HTERT RPE-1 (cell line): ENCODE data around the gene CDC42EP5.
"Not testable (repeated sequence)": the region's sequence is repeated elsewhere in the genome, so short reads cannot be mapped to it uniquely, and the experiment has no call there.

ENCODE experiments used
- in situ Hi-C: fragments of 300-500 bp; cut with MboI; formaldehyde crosslinking; loops from 4 replicates; pipeline ENCODE4 v1.14.3; 2020; ENCODE audit warnings: low sequenced_read_pairs

Gene CDC42EP5

DNA sequence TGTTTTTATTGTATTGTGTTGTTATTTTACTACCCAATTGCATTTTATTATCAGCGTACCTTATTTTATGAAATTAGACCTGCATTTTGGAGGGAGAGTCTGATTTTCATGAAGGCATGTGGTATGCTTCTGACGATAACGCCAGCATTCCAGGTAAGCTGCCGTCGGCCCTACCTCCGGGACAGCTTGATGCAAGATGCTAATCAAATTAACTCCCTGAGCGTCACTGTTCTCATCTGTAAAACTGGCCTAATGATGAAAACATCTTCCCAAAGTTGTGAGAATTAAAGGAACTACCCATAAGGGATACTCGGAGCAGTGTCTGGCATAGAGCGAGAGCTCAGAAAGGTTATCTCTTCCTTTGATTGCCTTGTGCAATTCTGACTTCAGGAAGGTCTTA, 16.7 kb upstream of the CDC42EP5 start:
- in situ Hi-C loops: no loop called here

DNA sequence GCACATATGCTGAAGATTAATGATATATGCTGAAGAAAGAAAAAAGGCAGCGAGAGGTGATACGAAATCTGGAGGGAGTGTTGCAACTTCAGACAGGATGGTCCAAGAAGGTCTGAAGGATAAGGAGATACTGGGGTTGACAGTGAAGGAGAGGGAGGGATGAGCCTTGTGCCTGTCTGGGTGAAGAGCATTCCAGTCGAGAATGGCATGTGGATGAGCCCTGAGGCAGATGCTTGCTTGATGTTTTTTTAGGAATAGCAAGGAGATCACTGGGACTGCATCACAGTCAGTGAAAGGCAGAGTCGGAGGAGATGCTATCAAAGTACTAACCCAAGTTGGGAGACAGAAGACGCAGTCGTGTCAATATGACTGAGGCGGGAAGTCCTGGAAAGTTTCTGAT, 16.2 kb upstream of the CDC42EP5 start:
- in situ Hi-C loops: no loop called here

GRCh38 chr19:54485851-54486250, 12.8 kb upstream of the CDC42EP5 start:
- in situ Hi-C loops: no loop called here

DNA sequence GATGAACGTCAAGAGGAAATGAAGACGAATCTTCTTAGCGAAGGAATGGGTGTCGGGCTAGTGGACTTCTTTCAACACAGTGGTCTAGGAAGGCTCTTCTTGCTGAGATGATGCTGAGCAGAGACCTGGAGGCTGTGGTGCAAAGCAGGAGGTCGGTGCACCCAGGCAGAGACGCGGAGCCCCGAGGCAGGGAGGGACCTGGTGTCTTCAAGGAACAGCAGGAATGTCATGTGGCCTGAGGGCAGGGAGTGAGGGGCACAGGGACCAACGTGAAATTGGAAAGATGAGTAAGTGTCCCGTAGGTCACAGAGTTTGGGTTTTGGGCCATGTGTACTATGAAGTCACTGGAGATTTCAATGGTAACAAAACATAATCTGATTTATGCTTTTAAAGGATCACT, 11.4 kb upstream of the CDC42EP5 start:
- in situ Hi-C loops: no loop called here

DNA sequence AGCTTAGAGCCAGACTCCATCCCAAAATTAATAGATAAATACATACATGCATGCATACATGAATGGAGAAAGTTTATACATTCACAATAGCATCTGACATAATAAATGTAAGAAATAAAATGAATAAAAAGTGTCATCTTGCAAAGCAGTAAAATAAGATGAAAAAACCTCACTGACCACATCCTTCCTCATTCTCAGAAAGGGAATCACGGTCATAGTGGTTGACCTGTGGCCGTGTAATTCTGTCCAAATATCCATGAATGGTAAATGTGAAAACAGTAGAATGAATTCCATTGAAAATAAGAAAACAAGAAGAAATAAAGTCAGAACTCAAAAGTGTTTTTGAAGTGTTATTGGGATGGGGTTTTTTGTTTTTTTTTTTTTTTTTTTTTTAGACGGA, 9.8 kb upstream of the CDC42EP5 start:
- in situ Hi-C loops: no loop called here

- in situ Hi-C loops: no loop called here
Measured at GRCh38 chr19:54481326-54481930, 8.3 kb upstream of the CDC42EP5 start.

DNA sequence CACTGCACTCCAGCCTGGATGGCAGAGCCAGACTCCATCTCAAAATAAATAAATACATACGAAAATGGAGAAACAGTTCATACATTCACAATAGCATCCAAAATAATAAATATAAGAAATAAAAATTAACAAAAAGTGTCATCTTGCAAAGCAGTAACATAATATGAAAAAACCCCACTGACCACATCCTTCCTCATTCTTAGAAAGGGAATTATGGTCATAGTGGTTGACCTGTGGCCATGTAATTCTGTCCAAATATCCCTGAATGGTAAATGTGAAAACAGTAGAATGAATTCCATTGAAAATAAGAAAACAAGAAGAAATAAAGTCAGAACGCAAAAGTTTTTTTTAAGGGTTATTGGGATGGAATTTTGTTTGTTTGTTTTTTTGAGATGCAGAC, 7.0 kb upstream of the CDC42EP5 start:
- in situ Hi-C loops: no loop called here

DNA sequence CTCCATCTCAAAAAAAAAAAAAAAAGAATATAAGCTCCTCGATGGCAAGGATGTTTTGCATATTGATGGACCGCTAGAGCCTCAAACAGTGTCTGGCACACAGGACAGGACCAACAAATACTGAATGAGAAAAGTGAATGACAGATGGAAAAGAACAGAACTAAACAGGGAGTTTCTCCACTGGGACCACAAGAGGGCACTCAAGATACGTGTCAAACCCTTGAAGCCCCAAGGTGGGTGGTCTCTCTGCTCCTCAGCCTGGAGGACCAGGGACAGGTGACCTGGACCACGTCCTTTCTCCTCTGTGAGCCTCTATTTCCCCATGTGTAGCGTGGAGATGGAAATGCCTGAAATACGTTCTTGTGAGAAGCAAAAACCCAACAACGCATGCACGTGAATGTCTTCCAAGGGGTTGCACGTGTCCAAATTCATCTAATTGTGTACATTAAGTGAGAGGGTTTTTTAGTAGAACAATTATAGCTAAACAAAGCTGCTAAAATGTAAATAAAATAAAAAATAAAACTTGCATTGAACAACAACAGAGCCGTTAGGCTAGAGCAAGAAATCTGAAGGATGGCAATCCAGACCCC, 5.7 kb upstream of the CDC42EP5 start:
- in situ Hi-C loops: no loop called here

DNA sequence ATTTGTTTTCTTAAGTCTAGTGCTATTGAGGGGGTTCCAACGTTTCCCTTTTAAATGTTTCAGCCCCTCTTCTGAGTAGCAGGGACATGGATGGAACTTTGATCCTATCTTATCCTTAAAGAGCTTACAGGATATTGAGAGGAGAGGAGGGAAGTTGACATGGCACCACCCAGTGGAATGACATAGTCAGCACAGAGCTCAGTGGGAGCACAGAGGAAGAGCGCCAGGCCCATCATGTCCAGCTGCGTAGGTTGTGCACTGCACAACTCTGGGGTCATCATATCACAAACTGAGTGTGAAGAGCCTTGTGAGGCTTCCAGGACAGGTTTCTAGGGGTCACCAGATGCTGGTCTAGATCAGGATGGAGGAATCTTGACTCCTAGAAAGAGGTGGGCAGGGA, 4.6 kb upstream of the CDC42EP5 start:
- in situ Hi-C loops: no loop called here

DNA sequence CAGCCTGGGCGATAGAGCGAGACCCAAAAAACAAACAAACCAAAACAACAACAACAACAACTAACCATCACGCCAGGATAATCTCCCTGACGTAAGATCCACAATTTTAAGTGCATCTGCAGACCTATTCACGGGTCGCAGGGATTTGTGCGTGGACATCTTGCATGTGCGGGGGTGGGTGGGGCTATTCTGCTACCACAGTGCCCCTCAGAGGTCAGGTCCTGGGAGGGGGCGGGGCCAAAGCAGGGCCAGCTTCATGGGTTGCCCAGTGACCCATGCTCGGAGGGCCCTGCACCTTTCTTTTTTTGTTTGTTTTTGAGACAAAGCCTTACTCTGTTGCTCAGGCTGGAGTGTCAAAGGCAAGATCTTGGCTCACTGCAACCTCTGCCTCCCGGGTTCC, 2.6 kb upstream of the CDC42EP5 start:
- in situ Hi-C loops: no loop called here

DNA sequence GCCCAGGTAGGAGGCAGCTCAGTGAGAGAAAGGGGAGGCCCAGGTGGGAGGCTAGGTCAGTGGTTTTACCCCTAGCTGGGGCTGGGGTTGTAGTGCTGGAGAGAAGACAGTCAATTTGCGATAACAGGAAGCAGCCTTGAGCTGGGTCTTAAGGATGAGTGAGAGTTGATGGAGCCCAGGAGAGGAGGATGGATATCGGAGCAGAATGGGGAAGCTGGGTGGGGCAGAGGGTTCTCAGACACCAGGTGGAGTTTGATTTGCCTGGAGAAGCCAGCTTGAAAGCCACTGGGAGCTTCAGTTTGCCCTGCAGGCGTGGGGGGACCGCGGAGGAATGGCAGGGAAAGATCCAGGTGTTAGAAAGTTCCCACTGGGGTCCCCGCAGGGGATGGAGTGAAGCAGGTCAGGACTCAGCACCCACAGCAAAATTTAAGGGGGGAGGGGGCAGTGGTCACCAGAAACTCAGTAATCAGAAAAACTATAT, 836 bp upstream of the CDC42EP5 start:
- in situ Hi-C loops: no loop called here

GRCh38 chr19:54470991-54471782, 1.9 kb downstream of the CDC42EP5 start:
- in situ Hi-C loops: no loop called here

- in situ Hi-C loops: no loop called here
Measured at GRCh38 chr19:54470276-54470887, 2.7 kb downstream of the CDC42EP5 start.

GRCh38 chr19:54469496-54469934, 3.6 kb downstream of the CDC42EP5 start:
- in situ Hi-C loops: no loop called here

DNA sequence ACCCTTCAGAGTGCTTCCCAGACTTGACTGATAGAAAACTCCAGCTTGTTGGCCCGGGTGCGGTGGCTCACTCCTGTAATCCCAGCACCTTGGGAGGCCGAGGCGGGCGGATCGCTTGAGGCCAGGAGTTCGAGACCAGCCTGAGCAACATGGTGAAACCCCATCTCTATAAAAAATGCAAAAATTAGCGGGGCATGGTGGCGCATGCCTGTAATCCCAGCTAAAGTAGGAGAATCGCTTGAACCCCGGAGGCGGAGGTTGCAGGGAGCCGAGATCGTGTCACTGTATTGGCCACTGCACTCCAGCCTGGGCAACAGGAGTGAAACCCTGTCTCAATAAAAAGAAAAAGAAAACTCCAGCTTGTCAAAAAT, 7.0 kb downstream of the CDC42EP5 start:
- in situ Hi-C loops: not testable (repeated sequence)

GRCh38 chr19:54465426-54466109, 7.5 kb downstream of the CDC42EP5 start:
- in situ Hi-C loops: no loop called here

DNA sequence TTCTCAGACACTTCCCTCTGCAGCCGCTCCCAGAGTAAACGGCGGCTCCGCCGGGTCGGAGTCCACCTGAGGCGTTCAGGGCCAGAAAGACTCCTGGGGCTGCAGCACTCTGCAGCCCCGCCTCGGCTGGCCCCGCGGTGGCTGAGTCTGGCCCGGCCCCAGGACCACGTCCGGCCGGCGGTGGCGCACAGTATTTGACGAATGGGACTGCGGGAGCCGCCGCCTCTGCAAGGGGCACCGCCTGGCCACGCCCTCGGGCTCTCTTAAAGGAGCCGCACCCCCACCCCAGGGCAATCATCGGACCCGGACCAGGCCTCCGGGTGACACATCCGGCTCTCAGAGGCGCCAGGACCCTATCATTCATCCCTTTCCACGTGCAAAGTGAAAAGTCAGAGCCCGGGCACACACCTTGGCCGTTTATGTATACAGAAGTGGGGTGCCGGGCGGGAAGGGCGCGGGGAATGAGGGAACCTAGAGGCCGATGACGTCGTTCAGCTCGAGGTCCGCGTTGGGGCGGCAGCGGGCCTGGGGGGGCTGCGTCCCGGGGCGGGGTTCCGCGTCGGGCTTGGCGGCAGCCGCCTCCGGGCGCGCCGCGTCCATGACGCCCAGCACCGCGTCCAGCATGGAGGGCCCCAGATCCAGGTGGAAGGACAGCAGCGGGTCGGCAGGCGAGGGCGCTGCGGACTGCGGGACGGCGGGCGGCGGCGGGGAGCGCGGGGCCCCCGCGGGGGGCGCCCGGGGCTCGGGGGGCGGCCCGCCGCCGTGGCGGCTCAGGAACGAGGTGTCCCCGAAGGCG, 8.3 kb downstream of the CDC42EP5 start:
- in situ Hi-C loops: no loop called here

- in situ Hi-C loops: no loop called here
Measured at GRCh38 chr19:54464044-54464629, 9.0 kb downstream of the CDC42EP5 start.

- in situ Hi-C loops: no loop called here
Measured at GRCh38 chr19:54463531-54464043, 9.5 kb downstream of the CDC42EP5 start, which contains the start of gene LENG9. TSS of gene LENG9 (minus strand) at chr19:54463778. CDS start at chr19:54463526, 252 bp downstream.
